Measurements from ENCODE around the gene KIAA1210. TPM values are rescaled to one million over a fixed set of nuclear protein-coding genes. Genes with fewer than 3 reads are reported as not detected.

Gene KIAA1210
- total and polyA plus RNA-seq, 2 of the 4 experiments (the other 2 are of a cell fraction) = not detected

DNA sequence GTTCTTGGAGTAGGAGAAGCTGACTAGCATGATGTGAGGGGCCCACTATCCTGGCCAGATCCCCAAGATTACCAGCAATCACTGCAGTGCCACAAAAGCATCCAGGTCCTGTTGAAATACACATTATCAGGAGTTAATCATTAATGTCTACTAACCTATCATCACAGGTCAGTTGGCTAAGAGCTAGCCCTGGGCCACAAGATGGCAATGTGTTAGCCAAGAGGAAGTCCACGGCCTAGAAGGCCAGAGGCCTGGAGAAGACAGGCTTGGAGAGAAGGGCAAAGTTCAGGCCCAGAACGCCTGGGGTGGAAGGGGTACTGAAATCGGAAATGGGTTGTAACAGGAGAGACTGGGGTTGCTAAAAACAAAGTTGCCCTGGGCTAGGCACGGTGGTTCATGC lies 19.9 kb upstream of the KIAA1210 start:
- Histone ChIP-seq H2BK5ac (ENCODE audit: low read depth, low read length, poor library complexity, severe bottlenecking) (no peak overlapping the region), H3K9me1 (ENCODE audit: insufficient read depth, low read length) (no peaks in the 10 kb centered on the region), H2BK20ac (ENCODE audit: low read depth, low read length) (no peak overlapping the region), H3K27ac (ENCODE audit: insufficient read depth, low read length) (no peak overlapping the region), H3K4me1 (ENCODE audit: control insufficient read depth, insufficient read depth, low read length) (no peaks in the 10 kb centered on the region), H3K23ac (ENCODE audit: low read depth, low read length) (no peak overlapping the region), H3K36me3 (ENCODE audit: control insufficient read depth, insufficient read depth, low read length) (no peaks in the 10 kb centered on the region), H2BK120ac (ENCODE audit: low read depth, low read length) (no peak overlapping the region), H3K9me3 (ENCODE audit: control insufficient read depth, insufficient read depth, low read length) (no peaks in the 10 kb centered on the region), H3K18ac (ENCODE audit: low read depth, low read length) (no peak overlapping the region), H2BK15ac (ENCODE audit: low read depth, low read length) (no peak overlapping the region), H4K91ac (ENCODE audit: insufficient read depth, low read depth, low read length) (no peak overlapping the region), H2AK5ac (ENCODE audit: low read depth, low read length) (no peak overlapping the region), H2AK9ac (replicated peaks; ENCODE audit: low read depth, low read length, poor library complexity) (no peak overlapping the region), H3K79me1 (ENCODE audit: low read depth in 1 of 2, low read length in 2 of 2) (no peaks in the 10 kb centered on the region), H4K20me1 (ENCODE audit: insufficient read depth, low read length) (no peaks in the 10 kb centered on the region), H4K8ac (ENCODE audit: low read depth in 2 of 2, low read length in 2 of 2) (no peak overlapping the region), H4K5ac (ENCODE audit: low read depth, low read length) (no peak overlapping the region), H3K56ac (ENCODE audit: extremely low read depth, insufficient read depth, low read length) (no peak overlapping the region), H3K9ac (ENCODE audit: low read depth, low read length) (no peak overlapping the region), H3K14ac (replicated peaks; ENCODE audit: low read depth, low read length) (no peak overlapping the region), H3K4me2 (ENCODE audit: low read depth, low read length) (no peak overlapping the region), H3K27me3 (ENCODE audit: control insufficient read depth, insufficient read depth, low read length) (peaks cover 19% of the 10 kb centered on the region), H3K4me3 (ENCODE audit: insufficient read depth, low read depth, low read length) (no peak overlapping the region), H3K4ac (ENCODE audit: low read depth, low read length) (no peak overlapping the region), H2AFZ (replicated peaks; ENCODE audit: low read length, poor library complexity) (no peak overlapping the region)
- ATAC-seq (ENCODE audit: low read depth) (no peak), DNase-seq (no peak)
- 17% methylated on average over 3 of the region's 4 CpGs; no CpG with 5 or more reads in 1 of the 2 experiments for WGBS, 2 experiments (ENCODE audit: extremely low coverage in 2 of 2, insufficient read length in 1 of 2)
- TF ChIP-seq MXI1 (IDR thresholded peaks at IDR 0.05; ENCODE audit: borderline replicate concordance, low read depth, low read length) = no peak
- TF ChIP-seq, protein P1, sequence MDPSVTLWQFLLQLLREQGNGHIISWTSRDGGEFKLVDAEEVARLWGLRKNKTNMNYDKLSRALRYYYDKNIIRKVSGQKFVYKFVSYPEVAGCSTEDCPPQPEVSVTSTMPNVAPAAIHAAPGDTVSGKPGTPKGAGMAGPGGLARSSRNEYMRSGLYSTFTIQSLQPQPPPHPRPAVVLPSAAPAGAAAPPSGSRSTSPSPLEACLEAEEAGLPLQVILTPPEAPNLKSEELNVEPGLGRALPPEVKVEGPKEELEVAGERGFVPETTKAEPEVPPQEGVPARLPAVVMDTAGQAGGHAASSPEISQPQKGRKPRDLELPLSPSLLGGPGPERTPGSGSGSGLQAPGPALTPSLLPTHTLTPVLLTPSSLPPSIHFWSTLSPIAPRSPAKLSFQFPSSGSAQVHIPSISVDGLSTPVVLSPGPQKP (IDR thresholded peaks at IDR 0.05; ENCODE audit: borderline replicate concordance, low read depth, low read length) = no peak
- TF ChIP-seq RCOR1 (IDR thresholded peaks at IDR 0.05; ENCODE audit: insufficient replicate concordance, low read length) = no peak
- no peak for TF ChIP-seq RFX5 (IDR thresholded peaks at IDR 0.05; ENCODE audit: low read depth, low read length)
- no peak for TF ChIP-seq CHD1 (IDR thresholded peaks at IDR 0.05; ENCODE audit: low read depth, low read length)
- ChIA-PET POLR2A (ENCODE audit: unreplicated experiment) (no interaction called here), CTCF (no interaction called here)
- BruUV-seq (replicated peaks) = no TSS peak
- intact Hi-C loops (cut with micrococcal nuclease) (loop anchor here (10.0 kb wide), 1 partner anchor 117 kb away; no protein-coding TSS in a partner anchor), dilution Hi-C loops (cut with HindIII; ENCODE audit: low sequenced_read_pairs, unreplicated experiment) (no loop called here), in situ Hi-C loops (cut with MboI; ENCODE audit: low sequenced_read_pairs) (no loop called here)

Measured in IMR-90 (cell line).